Activated CD4-positive, CD25-positive, alpha-beta regulatory T cell treated with anti-CD3 and anti-CD28 coated beads, Interleukin-2, amount 50 U/mL, for 72 hours (primary cell): Measurements from ENCODE around the gene LAMTOR5.
"Not testable (repeated sequence)": the region's sequence is repeated elsewhere in the genome, so short reads cannot be mapped to it uniquely, and the experiment has no call there.

Experiments used
- DNase-seq: peaks from one replicate; pipeline ENCODE4 v3.0.0; 2021

LAMTOR5 gene

GRCh38 chr1:110407260-110408210, at the start of gene LAMTOR5:
LAMTOR5 (minus strand) TSS chr1:110407694; CDS start chr1:110407620, 74 bp downstream.
- peak; percentile 92 for DNase-seq

- DNase-seq, result no peak
These were observed 49.7 kb upstream of the LAMTOR5 start for GRCh38 chr1:110457206-110457605.

- no peak for DNase-seq
These were observed 47.7 kb upstream of the LAMTOR5 start for GRCh38 chr1:110455151-110455550.

GRCh38 chr1:110454328-110454727, 46.8 kb upstream of the LAMTOR5 start:
- DNase-seq, result no peak

- DNase-seq, result no peak
These were observed 46.3 kb upstream of the LAMTOR5 start for GRCh38 chr1:110453829-110454228.

GRCh38 chr1:110452330-110452729, 44.8 kb upstream of the LAMTOR5 start:
- DNase-seq, result no peak

GRCh38 chr1:110450929-110451328, 43.4 kb upstream of the LAMTOR5 start, which contains the start of gene PROK1:
PROK1 (plus strand) TSS chr1:110451149; CDS start chr1:110451217, 68 bp downstream.
- no peak for DNase-seq

GRCh38 chr1:110449661-110450651, 42.5 kb upstream of the LAMTOR5 start:
- no peak for DNase-seq

- no peak for DNase-seq
These were observed 37.1 kb upstream of the LAMTOR5 start for GRCh38 chr1:110444561-110444960.

GRCh38 chr1:110443451-110443850, 36.0 kb upstream of the LAMTOR5 start:
- no peak for DNase-seq

- DNase-seq, result no peak
These were observed 34.4 kb upstream of the LAMTOR5 start for GRCh38 chr1:110441888-110442287.

GRCh38 chr1:110440877-110441276, 33.4 kb upstream of the LAMTOR5 start:
- DNase-seq, result no peak

- DNase-seq, result not testable (repeated sequence)
These were observed 32.4 kb upstream of the LAMTOR5 start for GRCh38 chr1:110439873-110440272.

GRCh38 chr1:110438893-110439292, 31.4 kb upstream of the LAMTOR5 start:
- DNase-seq, result no peak

- DNase-seq, result not testable (repeated sequence)
These were observed 30.3 kb upstream of the LAMTOR5 start for GRCh38 chr1:110437645-110438299.

- DNase-seq, result no peak
These were observed 29.1 kb upstream of the LAMTOR5 start for GRCh38 chr1:110436635-110437034.

- DNase-seq, result no peak
These were observed 27.5 kb upstream of the LAMTOR5 start for GRCh38 chr1:110434946-110435345.

GRCh38 chr1:110433803-110434202, 26.3 kb upstream of the LAMTOR5 start:
- no peak for DNase-seq

- no peak for DNase-seq
These were observed 25.7 kb upstream of the LAMTOR5 start for GRCh38 chr1:110433213-110433612.

GRCh38 chr1:110430901-110431300, 23.4 kb upstream of the LAMTOR5 start:
- DNase-seq, result no peak

GRCh38 chr1:110430366-110430765, 22.9 kb upstream of the LAMTOR5 start:
- DNase-seq, result no peak

- DNase-seq, result no peak
These were observed 21.5 kb upstream of the LAMTOR5 start for GRCh38 chr1:110428946-110429345.

GRCh38 chr1:110426854-110427253, 19.4 kb upstream of the LAMTOR5 start:
- DNase-seq, result no peak
